ENCODE measurements around the gene WDR70.

Gene WDR70

DNA sequence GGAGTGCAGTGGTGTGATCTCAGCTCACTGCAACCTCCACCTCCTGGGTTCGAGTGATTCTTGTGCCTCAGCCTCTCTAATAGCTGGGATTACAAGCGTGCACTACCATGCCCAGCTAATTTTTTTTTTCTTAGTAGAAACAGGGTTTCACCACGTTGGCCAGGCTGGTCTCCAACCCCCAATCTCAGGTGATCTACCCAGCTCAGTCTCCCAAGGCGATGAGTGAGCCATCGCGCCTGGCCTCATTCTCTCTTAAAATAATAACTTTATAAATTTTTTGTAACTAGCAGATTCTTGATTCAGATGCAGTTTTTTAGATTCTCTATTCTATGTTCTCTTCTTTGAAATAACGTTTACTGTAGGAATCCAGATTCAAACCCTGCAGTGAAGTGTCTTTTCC is 333.6 kb downstream of the WDR70 start:
- no peak for DNase-seq
- no peak overlapping the region for H3K27ac ChIP-seq
- H3K27me3 ChIP-seq (ENCODE audit: insufficient read depth, low read depth, severe bottlenecking), result no peaks in the 10 kb centered on the region
- no peaks in the 10 kb centered on the region for H3K36me3 ChIP-seq
- no peak for TF ChIP-seq CTCF (IDR thresholded peaks at IDR 0.05; ENCODE audit: low read depth, low read length)
- no peaks in the 10 kb centered on the region for H3K9me3 ChIP-seq (ENCODE audit: severe bottlenecking)
- no peak overlapping the region for H3K4me3 ChIP-seq (ENCODE audit: low read depth, low read length)

DNA sequence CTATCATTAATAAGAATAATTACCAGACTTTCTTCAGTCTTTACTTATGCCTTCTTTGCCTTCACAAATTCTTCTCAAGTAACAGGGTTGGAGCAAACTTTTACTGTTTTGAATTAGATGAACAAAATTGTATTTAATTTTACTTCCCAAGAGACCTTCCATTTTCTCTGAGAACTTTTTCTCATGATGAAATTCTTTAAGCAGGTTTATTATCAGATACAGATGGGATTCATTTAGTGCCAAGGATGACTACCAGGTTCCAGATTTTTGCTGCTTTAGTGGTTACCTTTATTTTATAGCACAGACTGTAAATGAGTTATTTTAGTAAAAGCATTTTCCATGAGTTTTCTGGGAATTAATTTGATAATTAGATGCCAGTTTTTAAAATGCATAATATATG is 335.6 kb downstream of the WDR70 start:
- H3K27ac ChIP-seq, result no peak overlapping the region
- no peaks in the 10 kb centered on the region for H3K9me3 ChIP-seq (ENCODE audit: severe bottlenecking)
- no peak for TF ChIP-seq CTCF (IDR thresholded peaks at IDR 0.05; ENCODE audit: low read depth, low read length)
- no peak overlapping the region for H3K4me3 ChIP-seq (ENCODE audit: low read depth, low read length)
- DNase-seq, result no peak
- no peaks in the 10 kb centered on the region for H3K36me3 ChIP-seq
- H3K27me3 ChIP-seq (ENCODE audit: insufficient read depth, low read depth, severe bottlenecking), result no peaks in the 10 kb centered on the region

GRCh38 chr5:37715361-37715760 is 336.2 kb downstream of the WDR70 start:
- Histone ChIP-seq H3K9me3 (ENCODE audit: severe bottlenecking) (no peaks in the 10 kb centered on the region), H3K4me3 (ENCODE audit: low read depth, low read length) (no peak overlapping the region), H3K36me3 (no peaks in the 10 kb centered on the region), H3K27ac (no peak overlapping the region), H3K27me3 (ENCODE audit: insufficient read depth, low read depth, severe bottlenecking) (no peaks in the 10 kb centered on the region)
- DNase-seq, result no peak
- no peak for TF ChIP-seq CTCF (IDR thresholded peaks at IDR 0.05; ENCODE audit: low read depth, low read length)

GRCh38 chr5:37715992-37716391 is 336.9 kb downstream of the WDR70 start:
- H3K36me3 ChIP-seq, result no peaks in the 10 kb centered on the region
- no peak for DNase-seq
- H3K9me3 ChIP-seq (ENCODE audit: severe bottlenecking), result no peaks in the 10 kb centered on the region
- TF ChIP-seq CTCF (IDR thresholded peaks at IDR 0.05; ENCODE audit: low read depth, low read length), result no peak
- H3K4me3 ChIP-seq (ENCODE audit: low read depth, low read length), result no peak overlapping the region
- H3K27me3 ChIP-seq (ENCODE audit: insufficient read depth, low read depth, severe bottlenecking), result no peaks in the 10 kb centered on the region
- no peak overlapping the region for H3K27ac ChIP-seq

DNA sequence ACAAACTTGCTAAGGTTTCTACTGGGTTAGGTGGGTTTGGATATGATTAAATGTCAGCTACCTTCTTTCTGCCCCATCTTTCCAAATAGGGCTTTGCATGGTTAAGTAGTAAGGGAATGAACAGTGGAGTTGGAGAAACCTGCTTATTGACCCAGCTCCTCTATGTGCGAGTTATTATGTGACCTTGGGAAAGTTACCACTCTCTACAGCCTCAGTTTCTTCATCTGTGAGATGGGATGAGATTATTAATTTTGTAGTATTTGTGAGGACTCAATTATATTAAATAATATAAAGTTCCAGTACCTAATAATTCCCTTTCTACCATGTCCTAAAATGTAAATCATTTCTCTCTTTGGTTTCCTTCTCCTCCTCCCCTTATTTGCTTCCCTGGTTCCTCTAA is 337.3 kb downstream of the WDR70 start:
- no peak overlapping the region for H3K4me3 ChIP-seq (ENCODE audit: low read depth, low read length)
- DNase-seq, result no peak
- H3K27ac ChIP-seq, result no peak overlapping the region
- no peak for TF ChIP-seq CTCF (IDR thresholded peaks at IDR 0.05; ENCODE audit: low read depth, low read length)
- H3K27me3 ChIP-seq (ENCODE audit: insufficient read depth, low read depth, severe bottlenecking), result no peaks in the 10 kb centered on the region
- no peaks in the 10 kb centered on the region for H3K36me3 ChIP-seq
- H3K9me3 ChIP-seq (ENCODE audit: severe bottlenecking), result no peaks in the 10 kb centered on the region

DNA sequence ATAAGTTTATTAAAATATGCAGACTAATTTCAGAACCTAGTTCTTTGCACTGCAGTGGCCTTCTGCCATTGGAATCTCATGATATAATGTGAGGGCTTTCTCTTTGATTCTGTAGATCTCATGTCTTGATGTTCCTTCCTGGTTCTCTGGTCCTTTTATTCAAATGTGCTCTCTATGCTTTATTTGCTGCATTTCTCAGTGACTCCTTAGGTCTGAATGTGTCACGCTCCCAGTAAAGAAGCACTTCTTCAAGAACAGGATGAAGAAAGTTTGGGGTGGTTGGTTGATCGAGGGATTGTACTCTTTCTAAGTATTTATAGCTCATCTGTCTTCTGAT is 338.1 kb downstream of the WDR70 start:
- no peak for DNase-seq
- no peak for TF ChIP-seq CTCF (IDR thresholded peaks at IDR 0.05; ENCODE audit: low read depth, low read length)
- no peak overlapping the region for H3K27ac ChIP-seq

More for the DNA sequence above, 338.1 kb downstream of the WDR70 start:
- H3K27me3 ChIP-seq (ENCODE audit: insufficient read depth, low read depth, severe bottlenecking), result no peaks in the 10 kb centered on the region
- H3K36me3 ChIP-seq, result no peaks in the 10 kb centered on the region
- no peaks in the 10 kb centered on the region for H3K9me3 ChIP-seq (ENCODE audit: severe bottlenecking)
- no peak overlapping the region for H3K4me3 ChIP-seq (ENCODE audit: low read depth, low read length)

Measured in WERI-Rb-1 (cell line).